Stomach smooth muscle (tissue), 2 donors: ENCODE measurements around the gene SLC15A4.

Source experiments
- H3K27ac ChIP-seq: one replicate; pipeline ENCODE4 v1.7.0; 2013; ENCODE audit warnings: mild to moderate bottlenecking, low read length, inconsistent platforms
- H3K27me3 ChIP-seq, 2 donors: one replicate each; pipeline ENCODE4 v1.7.0; 2013; ENCODE audit warnings: low read length in 2 of 2; ENCODE audit not compliant: insufficient read depth in 2 of 2, control insufficient read depth in 1 of 2
- H3K36me3 ChIP-seq, 2 donors: one replicate each; pipeline ENCODE4 v1.7.0; 2013; ENCODE audit warnings: low read length in 2 of 2; ENCODE audit not compliant: control insufficient read depth in 2 of 2, insufficient read depth in 2 of 2
- H3K4me1 ChIP-seq: one replicate; pipeline ENCODE4 v1.7.0; 2013; ENCODE audit warnings: low read length; ENCODE audit not compliant: control insufficient read depth, insufficient read depth
- H3K4me3 ChIP-seq, 2 donors: one replicate each; pipeline ENCODE4 v1.7.0; 2013; ENCODE audit warnings: low read length in 2 of 2
- H3K9ac ChIP-seq, 2 donors: one replicate each; pipeline ENCODE4 v1.7.0; 2013; ENCODE audit warnings: low read length in 2 of 2, mild to moderate bottlenecking in 1 of 2
- H3K9me3 ChIP-seq, 2 donors: one replicate each; pipeline ENCODE4 v1.7.0; 2013; ENCODE audit warnings: low read length in 2 of 2; ENCODE audit not compliant: control insufficient read depth in 2 of 2
- donor health status: healthy.
- donor health status: Pancreatic carcinoma.

The SLC15A4 gene

DNA sequence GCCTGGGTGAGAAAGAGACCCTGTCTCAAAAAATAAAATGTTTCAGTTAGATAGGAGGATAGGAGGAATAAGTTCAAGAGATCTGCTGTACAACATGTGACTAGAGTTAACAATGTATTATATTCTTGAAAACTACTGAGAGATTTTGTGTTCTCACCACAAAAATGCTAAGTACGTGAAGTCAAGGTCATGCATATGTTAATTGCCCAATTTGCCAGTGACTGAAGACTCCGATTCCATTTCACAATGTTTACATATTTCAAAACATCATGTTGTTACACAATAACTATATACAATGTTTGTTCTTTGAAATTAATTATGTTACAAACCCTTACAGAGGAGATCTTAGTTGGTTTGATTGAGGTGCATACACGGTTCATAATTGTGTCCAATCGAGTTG lies 52.1 kb downstream of the SLC15A4 start:
- H3K9ac ChIP-seq = no peak overlapping the region
- peaks cover 2 to 7% of the 10 kb centered on the region in 2 donors for H3K27me3 ChIP-seq
- H3K4me3 ChIP-seq = no peak overlapping the region
- no peaks in the 10 kb centered on the region for H3K36me3 ChIP-seq
- no peak overlapping the region for H3K27ac ChIP-seq
- peaks cover 0 to 2% of the 10 kb centered on the region in 2 donors for H3K9me3 ChIP-seq
- no peaks in the 10 kb centered on the region for H3K4me1 ChIP-seq

DNA sequence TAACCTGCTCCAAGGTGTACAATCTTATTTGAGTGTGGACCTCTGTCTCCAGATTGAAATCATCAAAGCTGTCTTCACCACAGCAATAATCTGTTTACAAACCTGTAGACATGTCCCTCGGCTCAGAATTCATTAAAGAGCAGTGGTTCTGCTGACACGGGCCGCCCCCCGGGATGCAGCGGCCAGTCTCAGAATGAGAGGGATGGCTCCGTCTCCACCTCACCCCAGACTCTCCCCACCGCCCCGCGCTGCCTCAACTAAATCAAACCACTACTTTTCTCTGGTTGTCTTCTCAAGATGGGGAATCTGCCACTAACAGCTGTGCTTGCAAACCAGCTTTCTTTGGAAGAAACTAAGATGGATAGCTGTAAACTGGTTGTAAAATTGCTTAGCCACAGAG lies 56.2 kb downstream of the SLC15A4 start:
- peaks cover 4 to 16% of the 10 kb centered on the region in 2 donors for H3K27me3 ChIP-seq
- no peaks in the 10 kb centered on the region for H3K4me1 ChIP-seq
- H3K4me3 ChIP-seq = no peak overlapping the region
- H3K9ac ChIP-seq = no peak overlapping the region
- peaks cover 0 to 2% of the 10 kb centered on the region in 2 donors for H3K9me3 ChIP-seq
- no peaks in the 10 kb centered on the region for H3K36me3 ChIP-seq
- no peak overlapping the region for H3K27ac ChIP-seq

DNA sequence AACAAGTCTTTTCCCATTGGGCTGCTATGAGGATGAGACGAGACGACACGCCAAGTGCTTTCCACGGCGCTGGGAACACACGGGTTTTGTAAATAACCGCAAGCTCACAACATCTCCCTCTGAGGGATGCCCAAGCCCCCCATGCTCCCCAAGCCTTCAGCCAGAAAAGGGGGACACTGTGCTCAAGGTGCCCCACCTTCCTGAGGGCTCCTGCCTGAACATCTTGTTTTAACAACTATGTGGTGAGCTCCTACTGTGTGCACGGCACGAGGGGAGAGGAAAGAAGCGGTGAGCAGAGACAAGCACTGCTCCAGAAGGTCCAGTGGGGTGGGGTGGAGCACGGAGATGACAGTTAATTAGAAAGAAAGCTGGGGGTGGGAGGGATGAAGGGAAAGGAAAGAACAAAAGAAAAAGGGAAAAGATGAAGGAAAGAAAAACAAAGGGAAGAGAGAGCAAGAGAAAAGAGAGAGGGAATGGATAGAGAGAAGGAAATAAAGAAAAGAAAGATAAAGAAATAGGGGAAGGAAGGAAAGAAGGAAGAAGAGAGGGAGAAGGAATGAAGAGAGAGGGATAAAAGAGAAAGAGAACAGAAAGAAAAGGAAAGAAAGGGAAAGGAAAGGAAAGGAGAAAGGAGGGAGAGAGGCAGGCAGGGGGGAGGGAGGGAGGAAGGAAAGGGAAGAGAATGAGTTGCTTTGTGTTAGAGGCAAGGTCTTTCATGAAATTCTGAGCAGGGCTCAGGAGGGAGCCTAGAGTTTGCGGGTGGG lies 56.8 kb downstream of the SLC15A4 start:
- no peak overlapping the region for H3K4me3 ChIP-seq
- no peak overlapping the region for H3K9ac ChIP-seq
- H3K4me1 ChIP-seq = no peaks in the 10 kb centered on the region
- H3K9me3 ChIP-seq = peaks cover 0 to 2% of the 10 kb centered on the region in 2 donors
- H3K36me3 ChIP-seq = no peaks in the 10 kb centered on the region
- H3K27me3 ChIP-seq = peaks cover 4 to 16% of the 10 kb centered on the region in 2 donors
- no peak overlapping the region for H3K27ac ChIP-seq

DNA sequence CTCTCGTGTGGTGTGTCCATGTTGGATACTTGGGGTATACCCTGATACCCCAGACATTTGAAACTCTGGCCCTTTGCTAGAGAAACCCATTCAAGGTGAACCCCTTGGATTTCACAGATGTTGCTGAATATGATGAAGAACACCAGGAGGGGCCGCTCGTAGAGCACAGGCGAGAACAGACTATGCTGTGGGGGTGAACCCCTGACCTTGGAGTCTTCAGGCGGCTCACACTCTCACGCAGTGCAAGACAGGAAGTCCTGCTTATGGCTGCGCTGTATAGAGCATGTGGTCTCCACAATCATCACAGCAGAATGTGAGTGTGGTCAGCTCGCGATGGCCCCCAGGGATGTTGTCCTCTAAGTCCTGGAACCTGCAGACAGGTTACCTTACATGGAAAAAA lies 60.4 kb downstream of the SLC15A4 start:
- H3K27ac ChIP-seq = no peak overlapping the region
- no peak overlapping the region for H3K9ac ChIP-seq
- peaks cover 6 to 11% of the 10 kb centered on the region in 2 donors for H3K27me3 ChIP-seq
- no peak overlapping the region for H3K4me3 ChIP-seq
- no peaks in the 10 kb centered on the region for H3K36me3 ChIP-seq
- H3K4me1 ChIP-seq = no peaks in the 10 kb centered on the region
- no peaks in the 10 kb centered on the region for H3K9me3 ChIP-seq

DNA sequence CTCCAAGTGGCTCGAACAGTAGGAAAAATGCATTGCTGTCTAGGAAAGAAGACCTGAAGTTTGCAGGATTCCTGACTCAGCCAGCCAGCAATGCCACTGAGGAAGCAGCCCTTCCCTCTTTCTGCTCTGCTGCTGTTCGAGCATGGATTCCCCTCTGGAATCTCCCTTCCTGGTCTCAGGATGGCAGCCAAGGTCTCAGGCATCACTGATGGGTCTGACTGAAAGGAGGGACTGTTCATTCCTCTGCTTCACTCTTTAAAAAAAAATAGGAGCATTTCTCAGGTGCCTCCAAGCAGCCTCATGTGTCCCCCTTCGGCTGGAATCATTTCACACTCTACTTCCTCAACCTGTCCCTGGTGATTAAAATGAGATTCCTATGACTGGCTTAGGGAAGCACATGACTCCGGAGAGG lies 62.4 kb downstream of the SLC15A4 start:
- no peaks in the 10 kb centered on the region for H3K36me3 ChIP-seq
- H3K4me1 ChIP-seq = no peaks in the 10 kb centered on the region
- H3K9me3 ChIP-seq = no peaks in the 10 kb centered on the region
- no peak overlapping the region for H3K9ac ChIP-seq
- no peak overlapping the region for H3K27ac ChIP-seq
- H3K4me3 ChIP-seq = no peak overlapping the region
- peaks cover 2 to 5% of the 10 kb centered on the region in 2 donors for H3K27me3 ChIP-seq

DNA sequence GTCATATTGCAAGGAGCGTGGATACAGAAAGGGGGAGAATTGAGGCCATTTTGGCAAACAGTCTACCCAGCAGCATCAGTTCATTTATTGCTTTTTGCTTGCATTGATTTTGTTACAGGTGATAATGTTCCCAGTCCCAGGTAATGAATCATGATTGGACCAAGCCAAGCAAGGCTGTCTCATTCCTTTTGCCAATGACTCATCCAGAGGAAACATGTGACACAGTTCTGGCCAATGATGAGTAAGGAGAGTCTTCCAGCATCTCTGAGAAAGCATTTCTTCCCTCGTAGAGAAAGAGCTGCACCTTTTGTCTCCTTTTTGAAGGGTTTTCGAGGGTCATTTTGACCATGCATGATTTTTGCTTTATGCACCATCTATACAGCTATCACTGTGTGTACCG lies 68.2 kb downstream of the SLC15A4 start:
- H3K4me1 ChIP-seq = no peaks in the 10 kb centered on the region
- H3K27me3 ChIP-seq = no peaks in the 10 kb centered on the region
- no peak overlapping the region for H3K27ac ChIP-seq
- no peak overlapping the region for H3K4me3 ChIP-seq
- H3K36me3 ChIP-seq = no peaks in the 10 kb centered on the region
- peaks cover 0 to 3% of the 10 kb centered on the region in 2 donors for H3K9me3 ChIP-seq
- no peak overlapping the region for H3K9ac ChIP-seq

DNA sequence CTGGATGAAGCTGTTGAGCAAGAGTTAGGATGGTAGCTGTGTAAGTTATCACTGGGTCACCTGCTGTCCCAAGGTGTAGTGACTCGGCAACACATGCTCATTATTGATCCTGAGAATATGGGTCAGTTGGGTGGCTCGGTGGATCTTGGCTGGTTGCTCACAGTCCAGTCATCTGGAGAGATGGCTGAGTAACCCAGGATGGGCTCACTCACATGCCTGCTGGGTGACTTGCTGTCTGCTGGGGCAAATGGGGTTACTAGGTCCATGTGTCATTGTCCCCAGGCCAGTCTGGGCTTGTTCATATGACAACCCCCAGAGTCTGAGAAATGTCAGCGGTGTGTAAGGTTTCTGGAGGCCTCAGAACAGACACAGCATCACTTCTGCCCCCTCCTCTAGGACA lies 69.5 kb downstream of the SLC15A4 start:
- no peak overlapping the region for H3K9ac ChIP-seq
- H3K9me3 ChIP-seq = peaks cover 0 to 3% of the 10 kb centered on the region in 2 donors
- no peak overlapping the region for H3K4me3 ChIP-seq
- no peaks in the 10 kb centered on the region for H3K4me1 ChIP-seq
- no peak overlapping the region for H3K27ac ChIP-seq
- H3K36me3 ChIP-seq = no peaks in the 10 kb centered on the region
- no peaks in the 10 kb centered on the region for H3K27me3 ChIP-seq

DNA sequence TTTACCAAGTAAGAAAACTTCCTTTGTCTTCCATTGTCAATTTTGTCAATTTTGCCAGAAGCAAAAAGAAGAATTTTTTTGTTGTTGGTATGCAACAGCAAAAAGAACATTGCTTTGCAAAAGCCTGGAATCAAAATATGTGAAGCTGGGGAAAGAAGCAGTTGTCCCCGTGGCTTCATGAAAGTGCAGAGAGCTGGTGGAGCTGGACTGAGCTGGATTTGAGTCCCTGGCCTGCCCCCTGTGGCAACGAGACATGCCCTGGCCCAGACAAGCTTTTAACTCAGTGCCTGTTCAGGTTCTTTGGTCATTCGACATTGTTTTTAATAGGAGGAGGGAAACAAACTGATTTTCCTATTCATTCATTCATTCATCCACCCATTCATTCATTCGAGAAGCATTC lies 70.3 kb downstream of the SLC15A4 start:
- no peak overlapping the region for H3K9ac ChIP-seq
- H3K9me3 ChIP-seq = peaks cover 0 to 3% of the 10 kb centered on the region in 2 donors
- no peaks in the 10 kb centered on the region for H3K27me3 ChIP-seq

DNA sequence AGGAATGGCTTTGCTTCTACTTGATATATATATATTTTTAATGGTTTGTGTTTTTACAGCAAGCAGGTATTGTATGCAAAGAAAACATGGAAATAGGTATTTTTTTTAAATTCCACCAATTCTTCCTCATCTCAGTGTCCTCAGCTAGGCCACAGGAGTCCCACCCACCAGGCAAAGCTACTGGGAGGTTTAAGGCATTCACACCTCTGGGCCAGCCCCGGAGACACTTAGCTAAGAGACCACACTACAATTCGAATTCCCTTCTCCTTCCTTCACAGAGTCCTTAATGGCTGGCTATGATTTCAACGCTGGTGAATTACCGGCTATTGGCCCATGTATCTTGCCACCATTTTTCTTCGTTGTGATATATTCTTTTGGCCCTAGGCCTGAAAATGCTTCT lies 71.4 kb downstream of the SLC15A4 start:
- no peak overlapping the region for H3K4me3 ChIP-seq
- H3K4me1 ChIP-seq = no peaks in the 10 kb centered on the region
- no peaks in the 10 kb centered on the region for H3K36me3 ChIP-seq
- H3K9me3 ChIP-seq = peaks cover 0 to 3% of the 10 kb centered on the region in 2 donors
- H3K27me3 ChIP-seq = no peaks in the 10 kb centered on the region
- H3K9ac ChIP-seq = no peak overlapping the region
- H3K27ac ChIP-seq = no peak overlapping the region

More for the DNA sequence above, 70.3 kb downstream of the SLC15A4 start:
- H3K27ac ChIP-seq = no peak overlapping the region
- H3K4me1 ChIP-seq = no peaks in the 10 kb centered on the region
- H3K4me3 ChIP-seq = no peak overlapping the region
- H3K36me3 ChIP-seq = no peaks in the 10 kb centered on the region

DNA sequence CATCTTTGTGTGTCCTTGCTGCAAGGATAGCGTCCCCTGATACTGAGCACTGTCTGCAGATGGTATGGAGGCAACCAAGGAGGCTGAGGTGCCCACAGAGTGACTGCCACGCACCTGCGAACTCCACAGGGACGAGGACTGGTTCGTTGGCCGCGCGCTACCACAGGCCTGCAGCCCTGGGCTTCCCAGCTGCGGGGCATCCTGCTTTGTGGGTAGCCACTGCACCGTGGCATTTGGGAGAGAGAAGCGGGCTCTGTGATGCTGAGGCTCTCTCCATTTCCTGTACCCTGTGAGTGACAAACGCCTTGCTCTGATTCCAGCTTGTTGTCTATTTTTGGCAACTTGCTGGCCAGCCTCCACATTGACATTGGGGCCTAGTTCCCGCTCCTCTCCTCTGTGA lies 76.3 kb downstream of the SLC15A4 start:
- H3K4me3 ChIP-seq = no peak overlapping the region
- no peaks in the 10 kb centered on the region for H3K4me1 ChIP-seq
- H3K9me3 ChIP-seq = no peaks in the 10 kb centered on the region
- no peaks in the 10 kb centered on the region for H3K36me3 ChIP-seq
- no peak overlapping the region for H3K9ac ChIP-seq
- H3K27me3 ChIP-seq = no peaks in the 10 kb centered on the region
- H3K27ac ChIP-seq = no peak overlapping the region
